ENCODE data around the gene NUPR1. TPM values are rescaled to one million over a fixed set of nuclear protein-coding genes. Genes with fewer than 3 reads are reported as not detected.

Gene NUPR1
- total RNA-seq, 1 donor from 2014 or later: not detected

- Mint-ChIP-seq H3K4me1 (ENCODE audit: low read depth, unreplicated experiment) (no peaks in the 10 kb centered on the region), H3K27me3 (ENCODE audit: unreplicated experiment) (peaks cover 12% of the 10 kb centered on the region), H3K4me3 (ENCODE audit: unreplicated experiment) (no peak within 1 kb of the TSS), H3K27ac (ENCODE audit: unreplicated experiment) (no peak within 1 kb of the TSS), H3K36me3 (ENCODE audit: unreplicated experiment) (no peaks in the 10 kb centered on the region), H3K9me3 (ENCODE audit: unreplicated experiment) (peaks cover 9% of the 10 kb centered on the region)
- no peak for TF ChIP-seq CTCF (IDR thresholded peaks at IDR 0.05; ENCODE audit: partially characterized antibody, unreplicated experiment)
- DNase-seq: no peak
Observed at GRCh38 chr16:28494121-28494851, 44.5 kb downstream of the NUPR1 start, which contains the start of gene APOBR. APOBR (plus strand) TSS chr16:28494643; CDS start chr16:28494682, 39 bp downstream.

GRCh38 chr16:28492511-28492910 is 46.3 kb downstream of the NUPR1 start:
- no peak for DNase-seq
- no peak for TF ChIP-seq CTCF (IDR thresholded peaks at IDR 0.05; ENCODE audit: partially characterized antibody, unreplicated experiment)
- no peaks in the 10 kb centered on the region for H3K36me3 Mint-ChIP-seq (ENCODE audit: unreplicated experiment)
- H3K27ac Mint-ChIP-seq (ENCODE audit: unreplicated experiment): peak overlapping the region; percentile 100
- H3K4me3 Mint-ChIP-seq (ENCODE audit: unreplicated experiment): peak overlapping the region; percentile 95
- H3K27me3 Mint-ChIP-seq (ENCODE audit: unreplicated experiment): peaks cover 11% of the 10 kb centered on the region
- no peaks in the 10 kb centered on the region for H3K4me1 Mint-ChIP-seq (ENCODE audit: low read depth, unreplicated experiment)
- H3K9me3 Mint-ChIP-seq (ENCODE audit: unreplicated experiment): peaks cover 8% of the 10 kb centered on the region

GRCh38 chr16:28491970-28492474 is 46.8 kb downstream of the NUPR1 start, which contains the start of gene CLN3:
CLN3 (minus strand) TSS chr16:28492074; CDS start chr16:28491759, 315 bp downstream.
- no peak for TF ChIP-seq CTCF (IDR thresholded peaks at IDR 0.05; ENCODE audit: partially characterized antibody, unreplicated experiment)
- DNase-seq: peak; percentile 85
- Mint-ChIP-seq H3K4me1 (ENCODE audit: low read depth, unreplicated experiment) (no peaks in the 10 kb centered on the region), H3K27ac (ENCODE audit: unreplicated experiment) (peak within 1 kb of the TSS; percentile 100), H3K4me3 (ENCODE audit: unreplicated experiment) (peak within 1 kb of the TSS; percentile 95), H3K9me3 (ENCODE audit: unreplicated experiment) (peaks cover 8% of the 10 kb centered on the region), H3K27me3 (ENCODE audit: unreplicated experiment) (peaks cover 11% of the 10 kb centered on the region), H3K36me3 (ENCODE audit: unreplicated experiment) (no peaks in the 10 kb centered on the region)

GRCh38 chr16:28491230-28491969 is 47.4 kb downstream of the NUPR1 start:
- Mint-ChIP-seq H3K4me1 (ENCODE audit: low read depth, unreplicated experiment) (no peaks in the 10 kb centered on the region), H3K27me3 (ENCODE audit: unreplicated experiment) (peaks cover 8% of the 10 kb centered on the region), H3K36me3 (ENCODE audit: unreplicated experiment) (no peaks in the 10 kb centered on the region), H3K4me3 (ENCODE audit: unreplicated experiment) (peak overlapping the region; percentile 95), H3K27ac (ENCODE audit: unreplicated experiment) (peak overlapping the region; percentile 100), H3K9me3 (ENCODE audit: unreplicated experiment) (peaks cover 8% of the 10 kb centered on the region)
- DNase-seq: peak; percentile 38
- TF ChIP-seq CTCF (IDR thresholded peaks at IDR 0.05; ENCODE audit: partially characterized antibody, unreplicated experiment): no peak

Data from glutamatergic neuron (in vitro differentiated cells).